NCI-H524 treated with DMSO at 0.1 percent for 48 hours (cell line): ENCODE results near the gene NOL12.
A peak's percentile ranks its signal among the peaks of the same experiment; 100 is the strongest.

Source experiments
- DNase-seq: peaks from one replicate; lab custom pipeline; 2025; lab: John Stamatoyannopoulos, UW

Gene NOL12

DNA sequence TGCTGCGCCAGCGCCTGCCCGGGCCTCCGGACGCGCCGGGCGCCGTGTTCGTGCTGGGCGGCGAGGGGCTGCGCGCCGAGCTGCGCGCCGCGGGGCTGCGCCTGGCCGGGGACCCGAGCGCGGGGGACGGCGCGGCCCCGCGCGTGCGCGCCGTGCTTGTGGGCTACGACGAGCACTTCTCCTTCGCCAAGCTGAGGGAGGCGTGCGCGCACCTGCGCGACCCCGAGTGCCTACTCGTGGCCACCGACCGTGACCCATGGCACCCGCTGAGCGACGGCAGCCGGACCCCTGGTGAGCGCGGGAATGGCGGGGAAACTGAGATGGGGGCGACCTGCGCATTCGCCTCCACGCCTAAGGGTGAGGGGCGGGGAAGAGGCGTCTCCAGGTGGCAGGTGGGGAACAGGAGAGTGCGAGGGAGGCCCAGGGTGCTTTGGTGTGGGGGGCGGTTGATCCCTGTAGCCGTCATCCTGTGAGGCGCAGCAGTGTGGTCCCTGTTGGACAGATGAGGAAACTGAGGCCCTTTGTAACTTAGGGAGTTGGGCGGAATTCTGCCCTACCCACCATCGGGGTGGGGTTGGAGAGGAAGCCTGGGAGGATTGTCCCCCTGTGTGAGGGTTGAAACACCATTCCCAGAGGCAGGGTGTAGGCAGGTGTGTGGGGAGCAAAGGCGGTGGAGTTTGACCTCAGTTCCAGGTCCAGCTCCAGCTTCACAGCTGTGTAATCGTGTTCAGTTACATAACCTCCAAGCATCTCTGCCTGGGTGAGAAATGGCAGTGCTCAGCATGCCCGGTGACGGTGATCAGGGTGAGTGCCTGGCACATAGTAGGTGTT lies 26.9 kb upstream of the NOL12 start:
- DNase-seq, result no peak

DNA sequence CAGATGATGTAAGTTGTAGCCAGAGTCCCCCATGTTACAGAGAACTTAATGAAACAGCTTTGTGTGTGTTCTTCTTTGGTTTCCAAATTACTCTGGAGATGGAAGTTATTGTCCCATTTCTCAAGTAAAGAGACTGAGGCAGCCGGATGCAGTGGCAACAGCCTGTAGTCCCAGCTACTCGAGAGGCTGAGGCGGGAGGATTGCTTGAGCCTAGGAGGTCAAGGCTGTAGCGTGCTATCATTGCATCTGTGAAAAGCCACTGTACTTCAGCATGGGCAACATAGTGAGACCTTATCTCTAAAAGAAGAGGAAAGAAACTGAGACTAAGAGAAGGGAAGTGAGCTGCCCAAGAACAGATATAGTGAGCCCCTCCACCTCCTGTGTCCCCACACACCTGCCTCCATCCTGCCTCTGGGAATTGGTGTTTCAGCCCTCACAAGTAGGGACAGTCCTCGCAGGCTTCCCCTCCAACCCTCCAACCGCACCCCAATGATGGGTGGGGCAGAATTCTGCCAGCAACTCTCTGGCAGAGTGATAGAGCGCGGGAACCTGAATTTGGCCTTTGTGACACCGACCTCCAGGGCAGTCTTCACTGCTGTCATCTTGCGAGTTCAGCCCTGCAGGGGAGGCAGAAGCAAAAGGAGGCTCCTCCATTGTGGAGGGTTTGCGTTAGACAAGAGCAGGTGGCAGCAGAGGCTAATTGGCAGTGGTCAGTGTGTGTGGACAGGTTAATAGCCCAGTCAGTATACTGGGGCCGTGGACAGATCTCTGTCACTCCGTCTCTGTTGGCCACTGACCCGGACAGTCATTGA lies 26.0 kb upstream of the NOL12 start:
- DNase-seq, result no peak

DNA sequence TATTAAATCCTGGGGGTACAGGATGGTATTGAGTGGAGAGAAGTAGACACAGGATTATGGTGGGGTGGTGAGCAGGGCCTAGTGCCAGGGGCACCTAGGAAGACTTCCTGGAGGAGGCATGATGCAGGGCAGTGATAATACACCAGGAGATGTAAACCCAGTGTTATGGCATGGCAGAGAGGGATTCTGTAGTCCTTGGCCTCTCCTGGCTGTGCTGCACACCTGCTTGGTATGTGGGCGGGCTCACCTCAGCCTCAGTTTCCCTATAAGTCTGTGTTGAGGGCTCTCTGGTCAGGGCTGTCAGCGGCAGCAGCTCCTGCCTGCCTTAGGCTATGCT lies 25.5 kb upstream of the NOL12 start:
- no peak for DNase-seq

DNA sequence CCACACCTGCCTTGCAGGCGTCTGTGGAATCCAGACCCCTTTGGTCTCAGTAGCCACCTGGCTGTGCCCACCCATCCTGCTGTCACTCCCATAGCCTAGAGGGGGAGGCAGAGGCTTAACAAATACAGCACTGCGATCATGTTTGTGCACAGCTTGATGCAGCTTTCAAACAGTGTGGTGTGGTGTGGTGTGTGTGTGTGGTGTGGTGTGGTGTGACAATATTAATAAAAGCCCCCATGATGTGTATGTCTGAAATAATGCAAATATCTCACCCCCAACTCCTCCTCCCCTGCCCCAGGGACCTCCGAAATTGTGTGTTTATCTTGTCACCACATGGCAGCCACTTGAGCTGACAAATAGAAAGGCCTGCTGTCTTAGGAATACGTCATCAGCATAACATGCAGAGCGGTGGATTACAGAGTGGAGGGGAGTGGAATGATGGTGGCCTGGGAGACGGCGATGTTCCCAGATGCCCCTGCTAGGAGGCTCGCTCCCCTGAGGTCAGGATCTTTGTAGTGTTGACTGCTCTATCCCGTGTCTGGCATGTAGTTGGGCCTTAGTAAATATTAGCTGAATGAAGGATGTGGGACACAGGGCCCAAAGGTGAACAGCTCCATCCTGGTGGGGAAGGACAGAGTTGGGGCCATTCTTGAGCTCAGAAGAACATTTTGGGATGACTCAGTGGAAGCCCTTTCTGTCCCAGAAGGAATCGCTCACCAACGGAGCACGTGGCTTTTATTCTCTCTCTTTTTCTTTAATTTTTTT lies 24.8 kb upstream of the NOL12 start:
- DNase-seq, result peak; percentile 85

DNA sequence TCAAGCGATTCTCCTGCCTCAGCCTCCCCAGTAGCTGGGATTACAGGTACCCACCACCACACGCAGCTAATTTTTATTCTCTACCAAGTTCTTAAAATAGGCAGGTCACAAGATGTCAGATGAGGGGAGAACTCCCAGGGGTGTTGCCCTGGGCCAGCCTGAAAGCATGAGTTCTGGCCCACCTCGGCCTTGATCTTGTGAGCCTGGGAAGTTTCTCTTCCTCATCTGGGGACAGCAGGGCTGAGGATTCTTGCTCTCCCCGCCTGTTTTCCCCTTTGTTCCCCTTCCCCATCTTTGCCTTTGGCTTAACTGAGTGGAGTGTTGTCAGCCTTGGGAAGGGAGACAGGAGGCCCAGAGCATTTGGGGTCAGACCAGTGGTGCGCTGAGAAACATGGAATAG lies 24.1 kb upstream of the NOL12 start:
- DNase-seq, result no peak

DNA sequence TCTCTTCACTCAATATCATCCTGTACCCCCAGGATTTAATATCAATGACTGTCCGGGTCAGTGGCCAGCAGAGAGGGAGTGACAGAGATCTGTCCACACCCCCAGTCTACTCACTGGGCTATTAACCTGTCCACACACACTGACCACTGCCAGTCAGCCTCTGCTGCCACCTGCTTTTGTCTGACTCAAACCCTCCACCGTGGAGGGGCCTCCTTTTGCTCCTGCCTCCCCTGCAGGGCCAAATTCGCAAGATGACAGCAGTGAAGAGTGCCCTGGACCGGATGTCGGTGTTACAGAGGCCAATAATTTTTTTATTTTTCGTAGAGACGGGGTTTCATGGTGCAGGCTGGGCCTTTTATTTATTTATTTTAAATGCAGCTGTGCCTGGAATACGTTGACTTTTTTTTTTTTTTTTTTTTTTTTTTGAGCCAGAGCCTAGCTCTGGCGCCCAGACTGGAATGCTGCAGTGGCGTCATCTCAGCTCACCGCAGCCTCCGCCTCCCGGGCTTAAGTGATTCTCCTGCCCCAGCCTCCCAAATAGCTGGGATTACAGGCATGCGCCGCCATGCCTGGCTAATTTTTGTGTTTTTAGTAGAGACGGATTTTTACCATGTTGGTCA lies 22.5 kb upstream of the NOL12 start:
- no peak for DNase-seq

DNA sequence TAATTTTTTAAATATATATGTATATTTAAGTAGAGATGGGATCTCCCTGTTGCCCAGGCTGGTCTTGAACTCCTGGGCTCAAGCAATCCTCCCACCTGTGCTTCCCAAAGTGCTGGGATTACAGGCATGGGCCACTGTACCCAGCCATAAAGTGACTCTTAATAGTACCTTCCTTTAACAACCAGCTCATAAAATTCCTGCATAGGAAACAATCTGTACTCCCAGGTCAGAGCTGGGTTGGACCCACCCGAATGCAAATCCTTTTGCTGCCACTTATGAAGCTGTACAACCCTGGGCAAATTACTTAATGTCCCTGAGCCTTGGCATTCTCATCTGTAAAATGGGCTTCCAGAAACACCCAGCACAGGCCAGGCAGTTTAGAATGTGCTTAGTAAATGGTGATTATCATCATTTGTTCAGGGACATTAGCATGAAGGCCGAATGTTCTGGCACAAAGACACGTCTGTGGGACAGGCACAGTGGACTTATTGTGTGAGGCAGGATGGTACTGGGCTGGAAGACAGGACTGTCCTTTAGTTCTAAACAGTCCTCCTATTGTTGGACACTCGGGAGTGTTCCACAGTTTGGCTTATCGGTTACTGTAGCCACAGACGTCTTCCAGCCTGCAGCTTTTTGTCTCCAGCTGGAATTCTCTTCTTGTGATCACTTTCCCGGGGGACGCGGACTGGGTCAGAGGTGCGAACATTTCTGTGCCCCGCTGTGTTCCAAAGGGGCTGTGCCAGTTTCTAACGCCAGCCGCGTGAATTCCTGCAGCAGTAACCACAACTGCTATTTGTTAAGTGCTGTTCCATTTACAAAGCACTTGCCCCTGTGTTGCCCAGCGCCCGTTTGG lies 21.7 kb upstream of the NOL12 start:
- no peak for DNase-seq

DNA sequence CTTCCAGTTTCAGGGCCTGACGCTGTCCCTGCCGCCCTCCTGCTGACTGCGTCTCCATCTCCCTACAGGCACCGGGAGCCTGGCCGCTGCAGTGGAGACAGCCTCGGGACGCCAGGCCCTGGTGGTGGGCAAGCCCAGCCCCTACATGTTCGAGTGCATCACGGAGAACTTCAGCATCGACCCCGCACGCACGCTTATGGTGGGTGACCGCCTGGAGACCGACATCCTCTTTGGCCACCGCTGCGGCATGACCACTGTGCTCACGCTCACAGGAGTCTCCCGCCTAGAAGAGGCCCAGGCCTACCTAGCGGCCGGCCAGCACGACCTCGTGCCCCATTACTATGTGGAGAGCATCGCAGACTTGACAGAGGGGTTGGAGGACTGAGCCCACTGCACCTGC lies 20.7 kb upstream of the NOL12 start:
- no peak for DNase-seq

DNA sequence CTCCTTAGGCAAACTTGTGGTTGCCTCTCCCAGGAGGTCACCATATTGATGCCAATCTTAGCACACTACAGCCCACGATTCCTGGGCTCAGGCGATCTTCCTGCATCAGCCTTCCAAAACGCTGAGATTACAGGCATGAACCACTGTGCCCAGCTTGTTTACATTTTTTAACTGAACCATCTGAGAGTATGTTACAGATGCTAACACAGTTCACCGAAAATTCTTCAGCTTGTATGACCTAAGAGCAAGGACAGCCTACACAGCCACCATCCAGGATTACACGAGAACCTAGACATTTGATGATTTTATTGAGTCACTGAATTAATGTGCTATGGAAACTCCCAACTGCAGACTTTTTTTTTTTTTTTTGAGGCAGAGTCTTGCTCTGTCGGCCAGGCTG lies 16.6 kb upstream of the NOL12 start:
- no peak for DNase-seq

DNA sequence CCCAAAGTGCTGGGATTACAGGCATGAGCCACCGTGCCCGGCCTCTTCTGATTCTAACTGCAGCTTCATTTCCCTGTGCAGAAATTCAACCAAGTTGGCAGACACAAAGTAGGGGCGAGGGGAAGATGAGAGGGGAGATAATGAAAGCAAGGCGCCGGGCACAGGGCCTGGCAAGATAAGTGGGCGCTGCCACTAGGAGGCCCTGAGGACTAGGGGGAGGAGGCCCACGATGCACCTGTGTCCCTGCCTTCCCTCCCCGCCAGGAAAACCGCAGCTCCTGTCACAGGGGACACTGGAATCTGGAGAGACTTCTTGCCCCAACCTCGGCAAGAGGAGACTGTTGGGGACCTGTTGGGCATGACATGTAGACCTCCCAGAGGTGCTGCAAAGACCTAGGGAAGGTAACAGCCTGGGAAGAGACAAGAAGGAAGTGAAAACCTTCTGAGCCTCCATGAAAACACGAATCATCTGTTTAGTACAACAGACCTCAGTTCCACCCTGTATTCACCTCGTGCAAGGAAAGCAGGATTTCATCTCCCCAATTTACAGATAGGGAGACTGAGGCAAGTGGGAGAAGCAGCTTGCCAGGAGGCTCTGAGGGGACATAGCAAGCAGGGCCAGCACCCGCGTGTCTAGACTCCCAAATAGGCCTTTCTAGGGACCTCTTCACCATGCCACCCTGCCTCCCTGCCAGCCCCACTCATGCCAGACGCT lies 13.8 kb upstream of the NOL12 start:
- DNase-seq, result no peak

DNA sequence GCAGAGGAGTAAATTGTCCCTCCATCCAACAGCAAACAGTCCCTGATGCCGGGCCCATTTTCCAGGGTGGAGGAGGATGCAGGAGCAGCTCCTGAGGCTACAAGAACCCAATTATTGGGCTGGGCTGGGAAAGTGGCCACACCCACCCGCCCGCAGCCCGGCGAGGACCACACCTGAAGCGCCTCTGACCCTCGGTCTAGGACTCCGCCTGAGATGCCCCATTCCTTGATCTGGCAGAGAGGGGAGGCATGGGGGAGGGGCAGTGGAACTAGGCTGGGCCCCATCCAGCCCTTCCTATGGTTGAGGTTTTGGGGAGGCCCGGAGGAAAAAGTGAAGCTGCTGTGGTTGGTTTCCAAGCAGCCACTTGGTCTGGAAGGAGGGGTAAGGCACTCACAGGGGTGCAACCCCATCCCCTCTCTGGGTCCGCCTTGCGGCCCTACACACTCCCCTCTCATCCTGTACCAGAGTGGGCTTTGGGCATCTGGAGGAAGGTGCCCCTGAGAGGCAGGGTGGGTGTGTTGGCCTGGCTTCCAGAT lies 13.2 kb upstream of the NOL12 start:
- DNase-seq, result no peak

DNA sequence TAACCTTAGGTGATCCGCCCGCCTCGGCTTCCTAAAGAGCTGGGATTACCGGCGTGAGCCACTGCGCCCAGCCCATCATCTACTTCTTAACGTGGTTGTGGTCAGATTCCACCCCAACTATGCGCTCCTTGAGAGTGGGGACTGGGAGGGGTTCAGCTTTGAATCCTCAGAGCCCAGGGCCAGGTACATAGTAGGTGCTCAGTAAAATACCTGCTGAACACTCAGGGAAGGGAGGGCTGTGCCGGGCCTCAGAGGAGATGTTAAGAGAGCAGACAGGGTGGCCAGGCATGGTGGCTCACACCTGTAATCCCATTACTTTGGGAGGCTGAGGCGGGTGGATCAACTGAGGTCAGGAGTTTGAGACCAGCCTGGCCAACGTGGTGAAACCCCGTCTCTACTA lies 11.9 kb upstream of the NOL12 start:
- DNase-seq, result no peak

DNA sequence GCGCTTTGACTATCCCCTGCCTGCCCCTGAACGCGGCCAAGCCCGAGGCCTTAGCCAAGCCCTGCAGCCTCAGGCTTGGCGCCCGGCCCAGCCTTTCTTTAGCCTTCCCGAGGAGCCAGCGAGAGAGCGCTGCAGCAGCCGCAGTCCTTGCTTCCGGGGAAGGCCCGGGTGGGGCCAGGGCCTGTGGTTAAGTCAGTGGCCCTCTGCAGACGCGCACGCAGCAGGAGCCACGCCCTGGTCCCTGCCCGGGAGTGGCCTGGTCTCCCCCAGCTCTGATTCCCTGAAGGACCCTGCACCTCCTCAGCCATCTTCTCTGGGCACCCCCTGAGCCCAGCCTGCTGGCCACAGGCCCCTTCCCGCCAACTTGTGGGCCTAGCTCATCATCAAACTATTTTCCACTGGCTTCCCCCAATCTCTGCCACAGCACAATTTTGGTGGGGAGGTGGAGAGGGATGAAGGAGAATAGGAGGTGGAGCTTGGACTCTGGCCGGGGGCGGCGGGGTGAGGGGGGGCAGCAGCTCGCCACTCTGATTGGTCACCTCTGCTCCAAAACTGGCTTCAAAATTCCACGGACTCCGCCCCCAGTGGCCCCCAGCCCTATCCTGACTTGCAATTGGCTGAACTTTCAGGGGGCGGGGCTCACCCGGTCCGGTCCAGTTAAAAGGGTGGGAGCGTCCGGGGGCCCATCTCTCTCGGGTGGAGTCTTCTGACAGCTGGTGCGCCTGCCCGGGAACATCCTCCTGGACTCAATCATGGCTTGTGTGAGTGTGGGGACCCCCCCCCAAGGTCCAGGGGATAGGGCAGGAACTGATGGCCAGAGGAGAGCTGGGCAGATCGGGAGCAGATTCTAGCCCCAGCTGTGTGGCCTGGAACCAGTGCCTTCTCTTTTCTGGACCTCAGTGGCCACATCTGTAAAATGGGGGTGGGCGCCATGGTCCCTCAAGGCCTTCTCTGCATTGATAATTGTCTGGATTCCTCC lies 10.9 kb upstream of the NOL12 start, which contains the start of gene LGALS1:
Gene LGALS1 (plus strand): TSS at position 686 of the 979 bp plus-strand sequence. CDS start 67 bp downstream, at position 753.
- DNase-seq, result no peak

DNA sequence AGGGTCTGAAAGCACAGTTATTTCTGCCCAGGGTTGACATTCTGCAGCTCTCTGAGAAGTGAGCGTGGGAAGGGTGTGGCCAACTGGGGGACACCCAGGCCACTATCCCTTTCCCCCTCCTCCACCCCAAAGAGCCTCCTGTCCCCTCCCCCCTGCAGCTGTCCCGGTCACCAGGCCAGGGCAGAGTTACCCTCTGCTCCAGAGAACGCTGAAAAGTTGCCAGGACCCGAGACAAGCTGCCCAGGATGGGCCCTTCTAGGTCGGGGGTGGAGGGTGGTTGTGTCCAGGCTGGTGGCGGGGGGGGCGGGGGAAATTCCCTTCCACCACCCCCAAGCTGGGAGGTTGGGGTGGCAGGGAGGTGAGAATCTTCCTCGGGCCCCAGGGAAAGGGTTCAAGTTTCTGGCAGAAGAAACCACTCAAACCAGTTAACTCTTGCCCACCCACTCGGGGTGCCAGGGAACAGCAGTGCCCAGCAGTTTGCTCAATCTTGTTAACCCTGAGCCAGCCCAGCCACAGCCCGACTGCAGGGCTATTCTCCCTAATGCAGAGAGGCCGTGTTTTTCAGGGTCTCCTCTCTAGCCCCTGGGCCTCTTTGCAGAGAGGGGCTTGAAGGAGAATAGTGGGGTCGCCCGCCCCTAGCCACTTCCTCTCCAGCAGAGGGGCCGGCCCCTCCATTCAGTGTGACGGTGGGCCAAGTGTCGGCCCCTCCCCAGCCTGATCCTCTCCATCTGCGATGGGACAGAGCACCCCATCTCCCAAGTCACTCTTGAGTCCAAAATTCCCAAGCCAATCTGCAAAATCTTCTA lies 10.0 kb upstream of the NOL12 start:
- no peak for DNase-seq

DNA sequence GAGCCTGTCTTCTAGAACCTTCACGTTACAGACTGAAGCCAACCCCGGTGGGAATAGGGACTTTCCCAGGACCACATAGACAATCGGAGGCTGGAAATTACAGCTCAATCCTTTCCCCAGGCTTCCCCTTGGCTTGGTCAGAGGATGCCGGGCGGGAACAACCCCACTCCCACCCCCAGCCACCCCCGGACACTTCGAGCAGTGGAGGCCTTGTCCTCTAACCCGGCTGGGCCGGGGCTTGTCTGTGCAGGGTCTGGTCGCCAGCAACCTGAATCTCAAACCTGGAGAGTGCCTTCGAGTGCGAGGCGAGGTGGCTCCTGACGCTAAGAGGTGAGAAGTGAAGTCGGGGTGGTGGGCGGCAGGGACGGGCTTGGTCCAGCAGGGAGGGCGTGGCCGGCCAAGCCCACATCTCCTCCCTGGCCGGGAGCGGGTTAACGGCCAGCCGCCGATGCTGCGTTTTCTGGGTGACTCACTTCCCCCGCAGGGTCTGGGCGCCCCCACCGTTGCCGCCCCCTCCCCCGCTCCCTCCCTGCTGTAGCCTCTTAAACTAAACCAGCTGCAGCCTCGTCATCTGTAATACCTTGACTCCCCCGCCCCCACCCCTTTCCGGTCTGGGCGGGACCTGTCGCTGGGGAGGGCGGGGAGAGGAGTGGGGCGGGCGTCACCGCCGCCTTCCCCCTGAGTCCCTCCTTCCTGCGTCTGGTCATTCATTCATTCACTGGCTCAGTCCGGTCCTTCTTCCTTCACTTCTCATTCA lies 9.2 kb upstream of the NOL12 start:
- DNase-seq, result no peak

DNA sequence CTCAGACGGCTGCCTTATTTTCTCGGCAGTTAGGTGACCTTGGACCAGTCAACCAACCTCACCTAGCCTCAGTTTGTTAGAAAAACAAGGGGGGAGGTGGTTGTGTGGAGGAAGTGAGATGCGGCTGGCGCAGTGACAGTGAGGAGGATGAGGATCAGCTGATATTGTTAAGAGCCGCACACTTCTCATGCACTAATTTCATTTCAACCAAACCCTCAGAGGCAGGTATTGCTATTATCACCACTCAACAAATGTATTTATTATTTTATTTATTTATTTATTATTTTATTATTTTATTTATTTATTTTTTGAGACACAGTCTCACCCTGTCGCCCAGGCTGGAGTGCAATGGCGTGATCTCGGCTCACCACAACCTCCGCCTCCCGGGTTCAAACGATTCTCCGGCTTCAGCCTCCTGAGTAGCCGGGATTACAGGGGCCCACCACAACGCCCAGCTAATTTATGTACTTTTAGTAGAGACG lies 8.6 kb upstream of the NOL12 start:
- no peak for DNase-seq

DNA sequence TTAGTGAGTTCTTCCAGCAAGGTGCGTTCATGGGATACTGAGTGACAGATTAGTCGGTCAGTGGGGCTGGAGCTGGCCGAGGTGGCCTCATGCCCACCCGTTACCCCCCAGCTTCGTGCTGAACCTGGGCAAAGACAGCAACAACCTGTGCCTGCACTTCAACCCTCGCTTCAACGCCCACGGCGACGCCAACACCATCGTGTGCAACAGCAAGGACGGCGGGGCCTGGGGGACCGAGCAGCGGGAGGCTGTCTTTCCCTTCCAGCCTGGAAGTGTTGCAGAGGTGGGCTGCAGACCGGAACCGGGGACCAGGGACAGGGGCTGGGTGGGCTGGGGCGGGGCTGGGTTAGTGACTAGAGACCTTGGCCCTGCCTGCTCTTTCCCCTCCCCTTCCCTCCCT lies 7.8 kb upstream of the NOL12 start:
- DNase-seq, result no peak
